Astrocyte (in vitro differentiated cells and primary cell): ENCODE results near the gene CTCFL.

Source experiments
- CTCF ChIP-seq: IDR thresholded peaks from 2 replicates; pipeline ENCODE4 v1.5.1; 2011; ENCODE audit warnings: low read depth, mild to moderate bottlenecking, inconsistent platforms, low read length, moderate library complexity; ENCODE audit not compliant: insufficient read depth
- EZH2 ChIP-seq: IDR thresholded peaks from 2 replicates; pipeline ENCODE4 v1.6.1; 2012; ENCODE audit warnings: mild to moderate bottlenecking, low read length, inconsistent platforms; ENCODE audit not compliant: insufficient read depth

- TF ChIP-seq CTCF (no peak), EZH2 (no peak)
Observed at GRCh38 chr20:57483287-57484050, 41.5 kb downstream of the CTCFL start.
